Gastroesophageal sphincter (tissue), 4 donors: ENCODE data around the gene KLRK1. TPM values are rescaled to one million over a fixed set of nuclear protein-coding genes. Genes with fewer than 3 reads are reported as not detected.
"Not testable (repeated sequence)": the region's sequence is repeated elsewhere in the genome, so short reads cannot be mapped to it uniquely, and the experiment has no call there.

Experiments
- ATAC-seq: fragments of 150-250 bp; one replicate; pipeline ENCODE4 v1.9.1; 2016; ENCODE audit warnings: mild to moderate bottlenecking, moderate library complexity
- H3K27ac ChIP-seq, 4 donors: fragments of 200-600 bp; sonication (generic) in 3 of 4; 1 replicate in 3 of 4; 2 replicates in 1 of 4; pipeline ENCODE4 v1.5.1; 2016 to 2019
- H3K27me3 ChIP-seq: fragments of 200-600 bp; sonication (generic); one replicate; pipeline ENCODE4 v1.5.1; 2019
- H3K36me3 ChIP-seq, 2 donors: fragments of 200-600 bp; sonication (generic); one replicate each; pipeline ENCODE4 v1.5.1; 2019; ENCODE audit warnings: control low read depth in 1 of 2
- H3K4me1 ChIP-seq, 3 donors: fragments of 200-600 bp; sonication (generic); 1 replicate in 2 of 3; 2 replicates in 1 of 3; pipeline ENCODE4 v1.5.1; 2016 to 2019; ENCODE audit warnings: control low read depth in 2 of 3
- H3K4me3 ChIP-seq, 2 donors: fragments of 200-600 bp; sonication (generic); one replicate each; pipeline ENCODE4 v1.5.1; 2019; ENCODE audit warnings: mild to moderate bottlenecking in 1 of 2, moderate library complexity in 1 of 2
- H3K9me3 ChIP-seq, 3 donors: fragments of 200-600 bp; sonication (generic); one replicate each; pipeline ENCODE4 v1.5.1; 2017 to 2019; ENCODE audit warnings: control low read depth in 2 of 3
- EP300 ChIP-seq: sonication (generic); formaldehyde crosslinking; IDR thresholded peaks from one replicate; pipeline ENCODE4 v1.6.1; 2017; ENCODE audit warnings: antibody characterized with exemption, mild to moderate bottlenecking
- POLR2A ChIP-seq, 2 donors: fragments of 450-650 bp; IDR thresholded peaks; one replicate each; pipeline ENCODE4 v1.6.1; 2017; ENCODE audit warnings: antibody characterized with exemption in 2 of 2, mild to moderate bottlenecking in 2 of 2, moderate library complexity in 1 of 2
- POLR2AphosphoS5 ChIP-seq: sonication (generic); formaldehyde crosslinking; IDR thresholded peaks from one replicate; pipeline ENCODE4 v1.6.1; 2017; ENCODE audit warnings: antibody characterized with exemption
- WGBS, 2 donors: methylation state at CpG; one replicate each; pipeline ENCODE4 v1.1.5; 2018; ENCODE audit warnings: low coverage in 1 of 2; 5-methylcytosine and 5-hydroxymethylcytosine counted together
- total RNA-seq, 4 donors: library from RNA; depleted of rRNA; stranded (reverse); fragments of >200 nt; gene quantifications; one replicate each; pipeline ENCODE4 v1.1.0, GENCODE V29; 2016
- TF ChIP-seq, protein P1 (sequence below), 4 experiments: fragments of 200-600 bp in 2 of 4; fragments of 450-650 bp in 2 of 4; sonication (generic) in 1 of 4; IDR thresholded peaks; one replicate each; pipeline ENCODE4 v1.5.1; 2017 to 2019; ENCODE audit warnings: antibody characterized with exemption in 4 of 4, mild to moderate bottlenecking in 2 of 4, moderate library complexity in 2 of 4

The KLRK1 gene
- total RNA-seq, 4 donors from 2014 or later = 0.57 to 2.0 (median 0.97) TPM

DNA sequence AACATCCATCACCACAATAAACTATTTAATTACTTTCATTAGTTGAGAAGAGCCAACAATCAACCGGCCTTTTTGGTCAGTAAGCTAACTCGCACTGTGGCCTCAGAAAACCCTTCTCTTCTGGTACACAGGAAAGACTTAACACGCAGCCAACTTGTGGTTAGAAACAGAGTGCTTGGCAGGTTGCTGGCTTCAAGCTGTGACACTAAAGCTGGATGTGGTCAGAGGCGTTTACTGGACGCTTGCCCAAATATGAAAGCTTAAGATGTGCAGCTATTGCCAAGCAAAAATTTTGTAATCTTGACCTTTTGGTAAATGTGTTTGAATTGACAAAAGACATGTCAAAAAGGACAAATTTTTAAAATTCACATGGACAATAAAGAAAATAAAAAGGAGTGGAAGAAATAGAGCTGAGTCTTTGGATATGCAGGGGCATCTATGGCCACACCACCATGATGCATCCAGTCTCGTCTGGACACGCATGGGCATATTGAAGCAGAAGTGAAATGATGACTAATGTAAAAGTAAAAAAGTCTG is 2.6 kb upstream of the KLRK1 start:
- TF ChIP-seq POLR2A (IDR thresholded peaks at IDR 0.05) (no peak), POLR2AphosphoS5 (peak; percentile 74)
- TF ChIP-seq, protein P1, sequence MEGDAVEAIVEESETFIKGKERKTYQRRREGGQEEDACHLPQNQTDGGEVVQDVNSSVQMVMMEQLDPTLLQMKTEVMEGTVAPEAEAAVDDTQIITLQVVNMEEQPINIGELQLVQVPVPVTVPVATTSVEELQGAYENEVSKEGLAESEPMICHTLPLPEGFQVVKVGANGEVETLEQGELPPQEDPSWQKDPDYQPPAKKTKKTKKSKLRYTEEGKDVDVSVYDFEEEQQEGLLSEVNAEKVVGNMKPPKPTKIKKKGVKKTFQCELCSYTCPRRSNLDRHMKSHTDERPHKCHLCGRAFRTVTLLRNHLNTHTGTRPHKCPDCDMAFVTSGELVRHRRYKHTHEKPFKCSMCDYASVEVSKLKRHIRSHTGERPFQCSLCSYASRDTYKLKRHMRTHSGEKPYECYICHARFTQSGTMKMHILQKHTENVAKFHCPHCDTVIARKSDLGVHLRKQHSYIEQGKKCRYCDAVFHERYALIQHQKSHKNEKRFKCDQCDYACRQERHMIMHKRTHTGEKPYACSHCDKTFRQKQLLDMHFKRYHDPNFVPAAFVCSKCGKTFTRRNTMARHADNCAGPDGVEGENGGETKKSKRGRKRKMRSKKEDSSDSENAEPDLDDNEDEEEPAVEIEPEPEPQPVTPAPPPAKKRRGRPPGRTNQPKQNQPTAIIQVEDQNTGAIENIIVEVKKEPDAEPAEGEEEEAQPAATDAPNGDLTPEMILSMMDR (IDR thresholded peaks at IDR 0.05) = no peak
- Histone ChIP-seq H3K4me3 (no peak overlapping the region), H3K4me1 (peaks cover 0 to 27% (median 4%) of the 10 kb centered on the region in 3 donors), H3K27me3 (no peaks in the 10 kb centered on the region), H3K27ac (peak overlapping the region in 1 of 4 donors; percentile 3), H3K36me3 (no peaks in the 10 kb centered on the region), H3K9me3 (no peaks in the 10 kb centered on the region)
- peak; percentile 79 for ATAC-seq
- WGBS, 2 donors = 32 to 34% methylated on average over 7 of the region's 7 CpGs

DNA sequence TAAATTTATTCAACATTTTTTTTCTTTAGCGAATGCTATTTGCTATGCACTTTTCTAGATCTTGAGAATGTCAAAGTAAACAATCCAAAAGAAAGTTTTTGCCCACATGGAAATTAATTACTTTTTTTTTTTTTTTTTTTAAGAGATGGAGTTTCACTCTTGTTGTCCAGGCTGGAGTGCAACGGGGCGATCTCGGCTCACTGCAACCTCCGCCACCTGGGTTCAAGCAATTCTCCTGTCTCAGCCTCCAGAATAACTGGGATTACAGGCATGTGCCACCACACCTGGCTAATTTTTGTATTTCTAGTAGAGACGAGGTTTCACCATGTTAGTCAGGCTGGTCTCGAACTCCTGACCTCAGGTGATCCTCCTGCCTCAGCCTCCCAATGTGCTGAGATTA is 1.1 kb upstream of the KLRK1 start:
- not testable (repeated sequence) for ATAC-seq, H3K27ac ChIP-seq, H3K36me3 ChIP-seq, H3K9me3 ChIP-seq, H3K27me3 ChIP-seq, H3K4me3 ChIP-seq
- peaks cover 0 to 24% (median 4%) of the 10 kb centered on the region in 3 donors for H3K4me1 ChIP-seq
- 91 to 93% methylated on average over 3 to 5 of the region's 7 CpGs for WGBS, 2 donors

DNA sequence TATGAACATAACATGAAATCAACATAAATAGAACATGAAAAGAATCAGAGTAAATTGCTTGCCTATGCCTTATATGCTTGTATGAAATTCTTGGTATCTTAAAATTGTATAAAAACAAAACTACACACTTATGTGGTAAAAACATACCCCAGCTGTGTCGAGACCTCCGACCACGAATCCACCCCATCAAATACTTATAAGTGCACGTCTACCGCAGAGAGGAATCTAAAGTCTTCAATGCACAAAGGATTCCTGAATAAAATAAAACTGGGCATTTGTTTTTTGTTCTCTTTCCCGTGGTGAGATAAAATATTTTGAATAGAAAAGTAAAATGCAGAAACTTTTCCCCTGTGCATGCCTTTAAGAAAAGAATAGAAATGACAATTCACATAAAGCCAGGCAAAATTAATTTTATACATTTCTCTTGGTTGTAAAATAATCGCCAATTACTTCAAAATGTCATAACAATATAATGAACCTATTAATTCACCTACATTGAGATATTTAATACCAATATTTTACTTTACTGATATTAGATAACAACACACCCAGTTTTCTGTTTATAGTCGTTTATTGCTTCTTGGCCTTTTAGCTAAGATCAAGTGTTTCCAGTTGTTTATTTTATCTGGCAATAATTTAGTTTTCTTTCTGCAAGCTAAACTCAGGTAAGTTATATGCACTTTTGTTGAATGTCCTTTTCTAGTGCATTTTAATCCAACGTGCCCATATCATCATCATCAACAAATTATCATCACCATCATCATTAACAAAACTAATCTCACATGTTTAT is 1.0 kb downstream of the KLRK1 start:
- WGBS, 2 donors = 55 to 74% methylated on average over 9 of the region's 9 CpGs
- no peaks in the 10 kb centered on the region for H3K27me3 ChIP-seq
- no peak for ATAC-seq

DNA sequence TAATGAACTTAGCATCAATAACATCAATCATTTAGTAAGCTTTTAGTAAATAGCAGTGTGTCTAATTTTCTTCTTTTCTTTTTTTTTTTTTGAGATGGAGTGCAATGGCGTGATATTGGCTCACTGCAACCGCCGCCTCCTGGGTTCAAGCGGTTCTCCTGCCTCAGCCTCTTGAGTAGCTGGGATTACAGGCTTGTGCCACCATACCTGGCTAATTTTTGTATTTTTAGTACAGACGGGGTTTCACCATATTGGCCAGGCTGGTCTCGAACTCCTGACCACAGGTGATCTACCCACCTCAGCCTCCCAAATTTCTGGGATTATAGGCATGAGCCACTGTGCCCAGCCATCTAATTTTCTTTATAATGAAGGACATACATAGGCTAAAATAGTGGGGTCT is 2.3 kb downstream of the KLRK1 start:
- not testable (repeated sequence) for H3K4me3 ChIP-seq, H3K4me1 ChIP-seq, H3K27me3 ChIP-seq, H3K27ac ChIP-seq, H3K9me3 ChIP-seq, H3K36me3 ChIP-seq, ATAC-seq
- WGBS, 2 donors = 87 to 91% methylated on average over 6 of the region's 6 CpGs

More for the DNA sequence above, 1.0 kb downstream of the KLRK1 start:
- H3K36me3 ChIP-seq = no peaks in the 10 kb centered on the region
- H3K27ac ChIP-seq = no peak overlapping the region
- peaks cover 0 to 14% (median 4%) of the 10 kb centered on the region in 3 donors for H3K4me1 ChIP-seq
- peaks cover 0 to 3% (median 0%) of the 10 kb centered on the region in 3 donors for H3K9me3 ChIP-seq
- H3K4me3 ChIP-seq = no peak overlapping the region
- TF ChIP-seq EP300 (no peak), POLR2AphosphoS5 (no peak), POLR2A (IDR thresholded peaks at IDR 0.05) (no peak)
- TF ChIP-seq, protein P1 (IDR thresholded peaks at IDR 0.05) = no peak

DNA sequence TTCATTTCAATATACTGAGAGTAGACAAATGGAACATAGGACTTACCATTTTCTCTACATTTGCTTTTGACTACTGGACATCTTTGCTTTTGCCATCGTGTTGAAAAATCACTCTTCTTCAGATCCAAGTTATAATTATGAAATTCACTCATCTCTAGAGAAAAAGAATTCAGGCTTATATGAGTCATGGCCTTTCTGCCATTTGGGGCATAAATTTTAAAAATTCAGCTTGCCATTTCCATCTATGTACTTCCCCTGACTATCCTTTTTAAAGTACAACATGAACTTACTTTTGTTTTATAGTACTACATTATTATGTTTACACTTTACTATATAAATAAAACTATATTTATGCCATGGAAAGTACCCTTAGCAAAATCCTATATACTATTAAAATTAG is 3.0 kb downstream of the KLRK1 start:
- H3K36me3 ChIP-seq = no peaks in the 10 kb centered on the region
- no peaks in the 10 kb centered on the region for H3K27me3 ChIP-seq
- TF ChIP-seq POLR2AphosphoS5 = no peak
- TF ChIP-seq EP300 = no peak
- TF ChIP-seq, protein P1 (IDR thresholded peaks at IDR 0.05) = no peak
- TF ChIP-seq POLR2A (IDR thresholded peaks at IDR 0.05) = no peak
- H3K9me3 ChIP-seq = peaks cover 0 to 3% (median 0%) of the 10 kb centered on the region in 3 donors
- ATAC-seq = no peak
- no peak overlapping the region for H3K27ac ChIP-seq
- 73% methylated on average over 1 of the region's 1 CpG for WGBS, 2 donors
- H3K4me1 ChIP-seq = peaks cover 0 to 2% (median 0%) of the 10 kb centered on the region in 3 donors
- H3K4me3 ChIP-seq = no peak overlapping the region

DNA sequence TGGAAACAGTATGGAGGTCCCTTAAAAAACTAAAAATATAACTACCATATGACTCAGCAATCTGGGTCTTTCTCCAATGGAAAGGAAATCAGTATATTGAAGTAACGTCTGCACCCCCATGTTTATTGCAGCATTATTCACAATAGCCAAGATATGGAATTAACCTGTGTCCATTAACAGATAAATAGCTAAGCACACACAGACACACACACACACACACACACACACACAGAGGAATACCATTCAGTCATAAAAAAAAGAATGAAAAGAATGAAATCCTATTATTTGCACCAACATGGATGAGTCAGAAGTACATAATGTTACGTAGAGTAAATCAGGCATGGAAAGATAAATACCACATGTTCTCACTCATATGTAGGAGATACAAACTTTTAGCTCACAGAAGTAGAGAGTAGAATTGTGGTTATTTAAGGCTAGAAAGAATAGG is 4.7 kb downstream of the KLRK1 start:
- no peak overlapping the region for H3K4me3 ChIP-seq
- no peaks in the 10 kb centered on the region for H3K4me1 ChIP-seq
- 46 to 50% methylated on average over 2 of the region's 2 CpGs for WGBS, 2 donors
- H3K9me3 ChIP-seq = peaks cover 0 to 3% (median 0%) of the 10 kb centered on the region in 3 donors
- no peak for TF ChIP-seq POLR2AphosphoS5
- TF ChIP-seq, protein P1 (IDR thresholded peaks at IDR 0.05) = no peak
- no peak for TF ChIP-seq EP300
- TF ChIP-seq POLR2A (IDR thresholded peaks at IDR 0.05) = no peak
- H3K27me3 ChIP-seq = no peaks in the 10 kb centered on the region
- no peaks in the 10 kb centered on the region for H3K36me3 ChIP-seq
- no peak overlapping the region for H3K27ac ChIP-seq
- no peak for ATAC-seq
